ENCODE measurements around the gene NRG4. TPM values are rescaled to one million over a fixed set of nuclear protein-coding genes. Genes with fewer than 3 reads are reported as not detected.
A peak's percentile ranks its signal among the peaks of the same experiment; 100 is the strongest.

NRG4 gene
- polyA plus RNA-seq, 1 experiment: not detected

- POLR2A ChIA-PET: no interaction called here
- H3K27me3 ChIP-seq (ENCODE audit: control insufficient read depth, insufficient read depth, low read length): no peaks in the 10 kb centered on the region
- H3K36me3 ChIP-seq (ENCODE audit: control insufficient read depth, insufficient read depth, low read length): no peaks in the 10 kb centered on the region
- no peak for TF ChIP-seq CTCF (IDR thresholded peaks at IDR 0.05; ENCODE audit: insufficient read depth, low read depth, low read length)
- no peak for DNase-seq (ENCODE audit: low read depth)
- CTCF ChIA-PET: interaction anchor here (0.9 kb wide), 1 partner anchor 14 kb away, joined by 3 read pairs; no protein-coding TSS in a partner anchor
- H3K4me3 ChIP-seq (ENCODE audit: low read depth, low read length): no peak overlapping the region
Measured at GRCh38 chr15:75942464-75942863, 69.8 kb downstream of the NRG4 start.

GRCh38 chr15:75930866-75931265 lies 81.4 kb downstream of the NRG4 start:
- POLR2A ChIA-PET: no interaction called here

GRCh38 chr15:75929799-75930565 lies 82.2 kb downstream of the NRG4 start:
- no peak for TF ChIP-seq CTCF (IDR thresholded peaks at IDR 0.05; ENCODE audit: insufficient read depth, low read depth, low read length)
- Histone ChIP-seq H3K36me3 (ENCODE audit: control insufficient read depth, insufficient read depth, low read length) (peaks cover 4% of the 10 kb centered on the region; the same call in 1 of the 2 replicates), H3K27me3 (ENCODE audit: control insufficient read depth, insufficient read depth, low read length) (no peaks in the 10 kb centered on the region), H3K4me3 (ENCODE audit: low read depth, low read length) (no peak overlapping the region)
- ChIA-PET POLR2A (no interaction called here), CTCF (interaction anchor here (0.6 to 1.8 kb wide), 6 partner anchors 10 to 220 kb away, joined by 3 to 9 read pairs (median 4); no protein-coding TSS in a partner anchor)
- DNase-seq (ENCODE audit: low read depth): no peak

More at GRCh38 chr15:75930866-75931265, 81.4 kb downstream of the NRG4 start:
- TF ChIP-seq CTCF (IDR thresholded peaks at IDR 0.05; ENCODE audit: insufficient read depth, low read depth, low read length): no peak
- Histone ChIP-seq H3K27me3 (ENCODE audit: control insufficient read depth, insufficient read depth, low read length) (no peaks in the 10 kb centered on the region), H3K36me3 (ENCODE audit: control insufficient read depth, insufficient read depth, low read length) (peaks cover 4% of the 10 kb centered on the region; the same call in 1 of the 2 replicates), H3K4me3 (ENCODE audit: low read depth, low read length) (no peak overlapping the region)
- CTCF ChIA-PET: interaction anchor here (0.7 kb wide), 1 partner anchor 16 kb away, joined by 3 read pairs; no protein-coding TSS in a partner anchor
- DNase-seq (ENCODE audit: low read depth): no peak

GRCh38 chr15:75928680-75929608 lies 83.3 kb downstream of the NRG4 start:
- peak; percentile 52 for TF ChIP-seq CTCF (IDR thresholded peaks at IDR 0.05; ENCODE audit: insufficient read depth, low read depth, low read length)
- ChIA-PET CTCF (interaction anchor here (0.6 to 1.8 kb wide), 7 partner anchors 11 to 221 kb away, joined by 3 to 9 read pairs (median 4); no protein-coding TSS in a partner anchor), POLR2A (no interaction called here)
- Histone ChIP-seq H3K4me3 (ENCODE audit: low read depth, low read length) (no peak overlapping the region), H3K27me3 (ENCODE audit: control insufficient read depth, insufficient read depth, low read length) (no peaks in the 10 kb centered on the region), H3K36me3 (ENCODE audit: control insufficient read depth, insufficient read depth, low read length) (peaks cover under 1% of the 10 kb centered on the region; the same call in 1 of the 2 replicates)
- no peak for DNase-seq (ENCODE audit: low read depth)

GRCh38 chr15:75927601-75928000 lies 84.6 kb downstream of the NRG4 start:
- Histone ChIP-seq H3K4me3 (ENCODE audit: low read depth, low read length) (no peak overlapping the region), H3K36me3 (ENCODE audit: control insufficient read depth, insufficient read depth, low read length) (no peaks in the 10 kb centered on the region), H3K27me3 (ENCODE audit: control insufficient read depth, insufficient read depth, low read length) (no peaks in the 10 kb centered on the region)
- ChIA-PET POLR2A (no interaction called here), CTCF (interaction anchor here (0.9 kb wide), 1 partner anchor 211 kb away, joined by 3 read pairs; no protein-coding TSS in a partner anchor)
- TF ChIP-seq CTCF (IDR thresholded peaks at IDR 0.05; ENCODE audit: insufficient read depth, low read depth, low read length): no peak
- no peak for DNase-seq (ENCODE audit: low read depth)

All from BJ (cell line).